HG02938 (cell line): Measurements from ENCODE around the gene KAT6B.

ENCODE experiments used
- ATAC-seq: cut with Tn5 transposase; IDR thresholded peaks from one replicate; pipeline ENCODE4 v1.9.1; 2021; ENCODE audit warnings: mild to moderate bottlenecking, moderate library complexity; ENCODE audit not compliant: unreplicated experiment

Gene KAT6B

GRCh38 chr10:74822521-74823089 lies 3.8 kb upstream of the KAT6B start:
- no peak for ATAC-seq

GRCh38 chr10:74823791-74824183 lies 2.6 kb upstream of the KAT6B start:
- no peak for ATAC-seq

DNA sequence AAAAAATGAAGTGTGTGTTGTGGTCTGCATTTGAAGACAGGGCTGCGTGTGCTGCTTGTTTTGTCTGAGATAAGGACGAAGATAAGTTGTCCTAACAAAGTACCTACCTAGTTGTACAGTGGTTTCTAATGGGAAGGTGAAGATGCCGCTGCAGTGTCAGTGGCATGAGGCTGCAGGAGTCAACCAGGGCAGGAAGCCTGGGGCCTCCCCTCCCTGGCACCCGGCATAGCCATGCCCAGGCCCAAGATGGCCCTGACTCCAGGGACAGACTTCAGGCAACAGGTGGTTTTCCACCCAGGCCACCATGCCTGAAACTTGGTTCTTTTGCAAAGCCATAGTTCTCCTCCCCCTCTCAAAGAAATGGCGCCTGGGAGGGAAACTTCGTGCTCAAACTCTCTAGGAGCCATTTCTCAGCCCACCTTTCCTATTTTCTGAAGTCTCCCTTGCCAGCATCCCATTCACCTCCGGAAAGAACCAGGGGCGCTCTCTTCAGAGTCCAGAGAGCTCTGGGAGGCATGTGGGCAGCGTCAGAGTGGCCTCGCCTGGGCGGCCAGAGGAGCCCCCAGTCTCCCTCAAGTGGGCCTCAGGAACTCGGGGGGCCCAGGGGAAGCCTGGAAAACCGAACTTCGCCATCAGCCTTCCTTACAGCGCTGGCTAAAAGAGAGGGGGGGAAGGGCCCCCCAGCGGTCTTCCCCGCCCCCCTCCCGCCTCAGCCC lies 2.1 kb upstream of the KAT6B start:
- no peak for ATAC-seq

GRCh38 chr10:74824900-74825370 lies 1.5 kb upstream of the KAT6B start:
- ATAC-seq, result no peak

- no peak for ATAC-seq
Observed at GRCh38 chr10:74825371-74826141, 844 bp upstream of the KAT6B start.

- no peak for ATAC-seq
Observed at GRCh38 chr10:74827045-74827441, 643 bp downstream of the KAT6B start.

DNA sequence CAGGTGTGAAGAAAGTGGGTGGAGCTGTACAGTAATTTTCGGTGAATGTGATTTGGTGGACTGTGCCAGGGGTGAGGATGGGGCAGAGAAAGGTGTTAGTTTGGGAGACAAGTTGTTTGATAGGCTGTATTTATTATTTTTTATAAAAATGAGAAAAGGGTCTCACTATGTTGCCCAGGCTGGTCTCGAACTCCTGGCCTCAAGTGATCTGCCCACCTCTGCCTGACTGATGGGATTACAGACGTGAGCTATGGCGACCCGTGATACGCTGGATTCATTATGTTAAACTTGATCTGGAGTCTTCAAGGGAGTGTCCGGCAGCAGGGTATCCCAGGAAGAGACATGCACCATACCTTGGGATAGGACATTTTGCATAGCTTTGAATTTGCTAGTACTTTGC lies 1.3 kb downstream of the KAT6B start:
- ATAC-seq, result no peak

DNA sequence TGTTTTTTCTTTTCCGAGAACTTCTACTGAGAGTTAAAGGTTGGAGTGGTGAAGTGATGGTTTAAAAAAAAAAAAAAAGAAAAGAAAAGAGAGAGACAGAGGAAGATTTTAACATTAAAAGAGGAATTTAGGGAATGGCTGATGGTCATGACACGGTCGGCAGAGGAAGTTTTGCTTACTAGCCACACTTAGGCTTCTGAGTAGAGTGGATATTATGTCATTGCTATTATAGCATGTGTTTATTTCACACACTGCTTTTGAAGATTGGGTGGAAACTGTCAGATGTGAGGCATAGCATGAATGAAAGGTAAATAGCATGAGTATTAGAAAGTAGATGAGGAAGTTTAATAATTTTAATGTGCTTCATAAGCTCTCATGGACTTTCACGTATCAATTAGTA lies 2.5 kb downstream of the KAT6B start:
- no peak for ATAC-seq

- no peak for ATAC-seq
Observed at GRCh38 chr10:74831518-74832120, 5.2 kb downstream of the KAT6B start.

GRCh38 chr10:74835963-74836362 lies 9.6 kb downstream of the KAT6B start:
- no peak for ATAC-seq

DNA sequence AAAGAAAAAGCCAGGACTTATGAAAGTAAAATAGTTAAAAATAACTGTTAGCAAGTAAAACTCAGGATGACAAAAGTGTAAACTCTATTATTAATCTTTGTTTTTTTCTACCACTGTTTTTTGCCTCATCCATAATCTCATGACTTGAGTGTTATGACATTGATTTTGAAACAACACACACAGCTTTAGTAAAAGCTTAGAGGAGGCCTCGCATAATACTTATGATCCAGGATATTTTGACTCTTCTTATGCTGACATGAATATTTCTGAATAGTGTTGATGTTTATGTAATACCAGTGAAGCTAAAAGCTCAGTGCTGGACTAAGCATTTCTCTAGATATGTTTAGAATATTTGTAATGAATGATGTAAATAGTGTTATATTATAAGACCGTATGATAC lies 10.5 kb downstream of the KAT6B start:
- no peak for ATAC-seq

DNA sequence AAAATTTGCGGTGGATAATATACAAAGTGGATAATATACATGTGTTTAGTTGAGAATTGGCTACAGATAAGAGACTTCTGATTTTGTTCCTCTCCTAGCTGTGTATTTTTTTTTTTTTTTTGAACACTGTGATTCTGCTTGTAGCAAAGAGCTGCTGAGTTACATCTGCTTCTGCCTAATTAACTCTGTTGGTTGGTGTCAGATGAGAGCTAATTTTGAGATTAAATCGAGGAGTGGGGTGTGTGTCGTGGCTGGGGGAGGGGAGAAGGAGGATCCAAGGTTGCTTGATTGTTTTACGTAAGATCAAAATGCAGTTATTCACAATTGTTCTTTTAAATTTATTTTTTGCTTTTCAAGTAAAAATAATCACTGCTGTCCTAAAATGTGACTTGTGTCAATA lies 11.3 kb downstream of the KAT6B start:
- no peak for ATAC-seq

DNA sequence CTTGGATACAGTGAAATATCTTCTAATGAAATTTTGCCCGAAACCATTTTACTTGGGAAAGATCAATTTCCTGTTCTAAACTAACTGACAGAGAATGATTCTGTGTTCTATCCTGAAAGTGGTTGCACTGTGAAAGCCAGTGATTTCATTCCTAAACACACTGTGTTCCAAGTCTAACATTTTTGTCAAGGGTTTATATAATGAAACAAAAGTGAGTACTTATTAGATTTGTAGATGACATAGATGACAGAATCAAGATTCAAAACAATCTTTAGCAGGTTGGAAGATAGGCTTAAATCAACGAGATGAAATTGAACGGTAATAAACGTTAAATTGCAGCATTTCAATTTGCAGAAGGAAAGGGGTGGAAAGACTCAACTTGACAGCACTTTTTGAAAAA lies 13.3 kb downstream of the KAT6B start:
- ATAC-seq, result no peak

DNA sequence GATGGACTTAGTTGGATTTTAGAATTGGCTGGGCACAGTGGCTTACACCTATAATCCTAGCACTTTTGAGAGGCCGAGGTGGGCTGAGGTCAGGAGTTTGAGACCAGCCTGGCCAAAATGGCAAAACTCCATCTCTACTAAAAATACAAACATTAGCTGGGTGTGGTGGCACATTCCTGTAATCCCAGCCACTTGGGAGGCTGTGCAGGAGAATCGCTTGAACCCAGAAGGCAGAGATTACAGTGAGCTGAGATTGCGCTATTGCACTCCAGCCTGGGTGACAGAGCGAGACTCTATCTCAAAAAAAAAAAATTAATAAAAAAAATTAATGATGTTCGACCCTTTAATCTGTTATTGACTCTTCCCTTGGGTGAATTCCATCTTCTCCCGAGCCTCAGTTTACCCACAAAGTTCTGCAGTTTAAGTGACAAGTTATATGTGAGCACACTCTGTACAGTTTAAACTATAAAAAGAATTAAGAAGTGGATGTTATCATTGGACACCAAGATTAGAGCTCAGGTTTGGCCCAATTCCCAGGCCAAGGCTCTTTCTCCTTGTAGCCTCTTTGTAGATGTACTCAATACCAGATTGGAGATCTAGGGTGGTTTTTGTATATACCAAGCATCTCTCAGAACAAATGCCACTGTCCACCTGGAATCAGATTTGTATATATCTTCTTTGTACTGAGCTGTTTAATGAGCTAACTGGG lies 15.0 kb downstream of the KAT6B start:
- ATAC-seq, result no peak

GRCh38 chr10:74842301-74842954 lies 16.0 kb downstream of the KAT6B start:
- no peak for ATAC-seq

GRCh38 chr10:74846958-74847357 lies 20.6 kb downstream of the KAT6B start:
- ATAC-seq, result no peak

DNA sequence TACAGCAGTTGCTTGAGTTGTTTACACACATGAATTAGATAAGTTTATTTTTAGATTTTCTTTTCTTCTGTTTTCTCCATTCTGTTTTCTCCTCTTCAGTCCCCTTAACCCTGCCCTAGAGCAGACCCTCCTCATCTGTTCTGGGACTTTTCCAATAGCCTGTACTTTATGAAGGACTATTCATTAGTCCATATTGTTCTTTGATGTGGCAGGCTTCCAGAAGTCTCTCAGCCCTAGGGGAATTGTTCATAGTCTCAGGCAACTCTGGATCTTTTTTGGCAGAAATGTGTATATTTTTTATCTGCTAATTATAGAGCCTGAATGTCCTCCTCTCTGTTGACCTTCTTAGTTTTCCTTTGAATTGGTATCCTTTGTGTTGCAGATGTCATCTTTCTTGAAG lies 25.4 kb downstream of the KAT6B start:
- ATAC-seq, result no peak

DNA sequence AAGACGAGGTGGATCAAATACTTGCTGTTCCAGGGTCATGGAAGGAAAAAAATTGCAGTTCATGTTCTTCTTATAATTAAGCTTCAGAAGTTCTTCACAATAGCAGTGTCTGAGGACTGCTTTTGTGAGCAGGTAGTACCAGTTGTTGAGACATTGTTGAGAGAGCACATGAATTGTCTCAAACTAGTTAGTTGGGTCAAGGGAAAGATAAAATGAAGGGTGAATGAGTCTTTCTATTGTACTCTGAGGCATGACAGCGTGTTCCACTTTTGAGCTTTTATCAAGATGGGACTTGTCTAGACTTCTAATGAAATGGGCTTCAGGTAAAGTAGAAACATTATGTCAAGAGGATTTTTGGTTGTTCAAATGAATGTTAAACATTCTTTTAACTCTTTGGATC lies 26.0 kb downstream of the KAT6B start:
- ATAC-seq, result no peak

DNA sequence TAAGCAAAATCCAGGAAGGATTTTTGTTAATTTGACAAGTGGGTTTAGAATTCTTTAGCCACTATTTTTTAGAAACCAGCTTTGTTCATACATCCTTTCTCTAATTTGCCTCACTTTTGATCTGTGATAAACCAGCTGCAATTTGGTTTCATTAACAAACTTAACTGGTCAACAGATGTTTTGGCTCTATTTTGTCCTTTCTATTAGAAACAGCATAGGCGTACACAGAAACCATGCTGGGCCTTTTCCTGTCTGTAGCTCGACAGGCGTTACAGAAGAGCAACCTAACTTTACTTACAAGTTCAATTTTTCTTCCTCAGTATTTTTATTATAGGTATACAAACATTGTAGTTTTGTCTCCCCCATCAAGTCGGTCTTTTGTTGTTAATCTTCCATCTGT lies 28.2 kb downstream of the KAT6B start:
- no peak for ATAC-seq

DNA sequence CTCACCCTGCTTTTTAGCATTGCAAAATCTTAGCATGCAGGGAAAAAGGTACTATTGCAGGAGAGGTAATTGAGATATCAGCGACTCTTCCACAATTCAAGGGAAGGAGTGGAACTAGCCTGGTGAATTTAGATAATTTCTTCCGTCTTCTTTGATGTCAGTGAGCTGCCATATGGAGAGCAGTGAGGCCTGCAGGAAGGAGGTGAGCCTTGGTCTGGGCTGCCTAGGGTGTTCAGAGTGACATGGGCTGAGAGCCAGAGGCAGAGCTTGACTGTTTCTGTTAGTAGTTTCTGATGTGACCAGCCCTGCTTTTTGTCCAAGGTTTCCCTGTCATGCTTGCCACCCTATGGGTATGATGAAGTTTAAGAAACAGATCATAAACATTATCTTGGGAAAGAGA lies 28.6 kb downstream of the KAT6B start:
- ATAC-seq, result no peak

DNA sequence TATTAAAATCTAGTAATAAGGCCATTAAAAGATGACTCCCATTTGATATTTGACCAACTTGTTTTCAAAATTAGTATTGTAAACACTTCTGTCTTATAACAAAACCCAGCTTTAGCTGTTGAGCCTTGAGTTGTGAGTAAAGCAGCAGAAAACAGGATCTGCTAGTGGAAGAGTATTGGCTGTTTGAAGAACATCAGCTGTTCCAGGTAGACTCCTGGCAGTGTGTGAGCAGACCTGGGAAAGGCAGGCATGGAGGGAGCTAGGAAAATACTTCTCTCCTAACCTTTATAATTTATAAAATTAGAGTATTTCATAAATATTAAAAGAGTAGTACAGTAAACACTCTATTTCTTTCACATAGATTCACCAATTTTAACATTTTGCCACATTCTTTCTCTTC lies 29.0 kb downstream of the KAT6B start:
- no peak for ATAC-seq
